ENCODE measurements around the gene EDEM2.
"Not testable (repeated sequence)": the region's sequence is repeated elsewhere in the genome, so short reads cannot be mapped to it uniquely, and the experiment has no call there.

EDEM2 gene

GRCh38 chr20:35077872-35078271 is 69.3 kb downstream of the EDEM2 start:
- DNase-seq (ENCODE audit: low spot score) = no peak
- H3K4me3 ChIP-seq (ENCODE audit: low read length in 2 of 2) = no peak overlapping the region
- no peak overlapping the region for H3K27ac ChIP-seq (replicated peaks; ENCODE audit: low read length)
- no peak overlapping the region for H2BK15ac ChIP-seq (ENCODE audit: low read length)
- no peak overlapping the region for H3K18ac ChIP-seq (ENCODE audit: low read length)
- H2BK5ac ChIP-seq (ENCODE audit: low read length) = no peak overlapping the region
- H3K79me1 ChIP-seq (ENCODE audit: low read depth, low read length) = no peaks in the 10 kb centered on the region
- H2AFZ ChIP-seq (ENCODE audit: low read length) = no peak overlapping the region
- no peak overlapping the region for H3K14ac ChIP-seq (ENCODE audit: low read length)
- no peak overlapping the region for H3K4me2 ChIP-seq (ENCODE audit: insufficient read depth, low read length, poor library complexity, severe bottlenecking)
- H3K36me3 ChIP-seq (replicated peaks in 1 of 2; ENCODE audit: control insufficient read depth in 2 of 2, insufficient read depth in 2 of 2, low read length in 2 of 2) = peaks cover 14 to 36% of the 10 kb centered on the region in 2 donors
- peaks cover 11 to 21% of the 10 kb centered on the region in 2 donors for H3K9me3 ChIP-seq (replicated peaks in 1 of 2; ENCODE audit: control insufficient read depth in 2 of 2, insufficient read depth in 1 of 2, low read depth in 1 of 2, low read length in 2 of 2)
- no peak overlapping the region for H4K8ac ChIP-seq (ENCODE audit: low read depth, low read length)
- no CpG with 5 or more reads among the region's 5 CpGs for WGBS, 2 donors (ENCODE audit: extremely low coverage in 2 of 2, insufficient read length in 2 of 2, insufficient replicate concordance in 1 of 2)
- no peak overlapping the region for H3K4ac ChIP-seq (ENCODE audit: low read length)
- no peaks in the 10 kb centered on the region for H3K4me1 ChIP-seq (ENCODE audit: control insufficient read depth in 2 of 2, insufficient read depth in 1 of 2, low read depth in 1 of 2, low read length in 2 of 2)
- no peak overlapping the region for H2BK120ac ChIP-seq (ENCODE audit: low read depth, low read length)
- H3K9ac ChIP-seq (ENCODE audit: low read depth, low read length, poor library complexity) = no peak overlapping the region
- no peak overlapping the region for H2AK5ac ChIP-seq (ENCODE audit: low read depth, low read length)
- no peak overlapping the region for H2BK12ac ChIP-seq (ENCODE audit: low read length)
- no peak overlapping the region for H3K23ac ChIP-seq (ENCODE audit: low read depth, low read length, poor library complexity)
- H4K91ac ChIP-seq (ENCODE audit: low read depth, low read length, poor library complexity) = no peak overlapping the region
- H3K27me3 ChIP-seq (ENCODE audit: control insufficient read depth in 3 of 3, insufficient read depth in 3 of 3, low read depth in 1 of 3, low read length in 3 of 3) = no peaks in the 10 kb centered on the region

- no peaks in the 10 kb centered on the region for H3K79me1 ChIP-seq (ENCODE audit: low read depth, low read length)
- no CpG with 5 or more reads among the region's 5 CpGs for WGBS, 2 donors (ENCODE audit: extremely low coverage in 2 of 2, insufficient read length in 2 of 2, insufficient replicate concordance in 1 of 2)
- H3K18ac ChIP-seq (ENCODE audit: low read length) = no peak overlapping the region
Observed at GRCh38 chr20:35077341-35077740, 69.8 kb downstream of the EDEM2 start.

GRCh38 chr20:35071436-35072153 is 75.5 kb downstream of the EDEM2 start:
- WGBS, 2 donors (ENCODE audit: extremely low coverage in 2 of 2, insufficient read length in 2 of 2, insufficient replicate concordance in 1 of 2) = no CpG with 5 or more reads among the region's 8 CpGs
- H3K9ac ChIP-seq (ENCODE audit: low read depth, low read length, poor library complexity) = not testable (repeated sequence)

More at GRCh38 chr20:35077341-35077740, 69.8 kb downstream of the EDEM2 start:
- Histone ChIP-seq H3K27me3 (ENCODE audit: control insufficient read depth in 3 of 3, insufficient read depth in 3 of 3, low read depth in 1 of 3, low read length in 3 of 3) (no peaks in the 10 kb centered on the region), H3K4ac (ENCODE audit: low read length) (no peak overlapping the region), H2BK5ac (ENCODE audit: low read length) (no peak overlapping the region), H2BK15ac (ENCODE audit: low read length) (no peak overlapping the region), H3K14ac (ENCODE audit: low read length) (no peak overlapping the region), H3K23ac (ENCODE audit: low read depth, low read length, poor library complexity) (no peak overlapping the region), H3K36me3 (replicated peaks in 1 of 2; ENCODE audit: control insufficient read depth in 2 of 2, insufficient read depth in 2 of 2, low read length in 2 of 2) (peaks cover 14 to 36% of the 10 kb centered on the region in 2 donors), H2AK5ac (ENCODE audit: low read depth, low read length) (no peak overlapping the region), H2BK12ac (ENCODE audit: low read length) (no peak overlapping the region), H4K91ac (ENCODE audit: low read depth, low read length, poor library complexity) (no peak overlapping the region), H3K27ac (replicated peaks; ENCODE audit: low read length) (no peak overlapping the region), H2AFZ (ENCODE audit: low read length) (no peak overlapping the region), H3K9ac (ENCODE audit: low read depth, low read length, poor library complexity) (no peak overlapping the region), H3K4me2 (ENCODE audit: insufficient read depth, low read length, poor library complexity, severe bottlenecking) (no peak overlapping the region), H4K8ac (ENCODE audit: low read depth, low read length) (no peak overlapping the region), H3K4me1 (ENCODE audit: control insufficient read depth in 2 of 2, insufficient read depth in 1 of 2, low read depth in 1 of 2, low read length in 2 of 2) (no peaks in the 10 kb centered on the region), H2BK120ac (ENCODE audit: low read depth, low read length) (no peak overlapping the region), H3K4me3 (ENCODE audit: low read length in 2 of 2) (no peak overlapping the region), H3K9me3 (replicated peaks in 1 of 2; ENCODE audit: control insufficient read depth in 2 of 2, insufficient read depth in 1 of 2, low read depth in 1 of 2, low read length in 2 of 2) (peaks cover 11 to 21% of the 10 kb centered on the region in 2 donors)
- no peak for DNase-seq (ENCODE audit: low spot score)

GRCh38 chr20:35066194-35066593 is 80.9 kb downstream of the EDEM2 start:
- peaks cover 3 to 62% of the 10 kb centered on the region in 2 donors for H3K36me3 ChIP-seq (replicated peaks in 1 of 2; ENCODE audit: control insufficient read depth in 2 of 2, insufficient read depth in 2 of 2, low read length in 2 of 2)
- no peak overlapping the region for H3K14ac ChIP-seq (ENCODE audit: low read length)
- H3K27me3 ChIP-seq (ENCODE audit: control insufficient read depth in 3 of 3, insufficient read depth in 3 of 3, low read depth in 1 of 3, low read length in 3 of 3) = no peaks in the 10 kb centered on the region
- no CpG with 5 or more reads among the region's 6 CpGs for WGBS, 2 donors (ENCODE audit: extremely low coverage in 2 of 2, insufficient read length in 2 of 2, insufficient replicate concordance in 1 of 2)
- no peak overlapping the region for H3K9ac ChIP-seq (ENCODE audit: low read depth, low read length, poor library complexity)
- no peak overlapping the region for H2BK12ac ChIP-seq (ENCODE audit: low read length)
- H3K79me1 ChIP-seq (ENCODE audit: low read depth, low read length) = no peaks in the 10 kb centered on the region
- DNase-seq (ENCODE audit: low spot score) = no peak
- H3K4me3 ChIP-seq (ENCODE audit: low read length in 2 of 2) = no peak overlapping the region
- no peak overlapping the region for H2AK5ac ChIP-seq (ENCODE audit: low read depth, low read length)
- no peaks in the 10 kb centered on the region for H3K9me3 ChIP-seq (replicated peaks in 1 of 2; ENCODE audit: control insufficient read depth in 2 of 2, insufficient read depth in 1 of 2, low read depth in 1 of 2, low read length in 2 of 2)
- no peak overlapping the region for H2BK5ac ChIP-seq (ENCODE audit: low read length)
- H3K18ac ChIP-seq (ENCODE audit: low read length) = no peak overlapping the region
- no peak overlapping the region for H3K4me2 ChIP-seq (ENCODE audit: insufficient read depth, low read length, poor library complexity, severe bottlenecking)
- H3K4me1 ChIP-seq (ENCODE audit: control insufficient read depth in 2 of 2, insufficient read depth in 1 of 2, low read depth in 1 of 2, low read length in 2 of 2) = peaks cover 2 to 4% of the 10 kb centered on the region in 2 donors
- H2AFZ ChIP-seq (ENCODE audit: low read length) = no peak overlapping the region
- H4K8ac ChIP-seq (ENCODE audit: low read depth, low read length) = no peak overlapping the region
- no peak overlapping the region for H4K91ac ChIP-seq (ENCODE audit: low read depth, low read length, poor library complexity)
- H2BK15ac ChIP-seq (ENCODE audit: low read length) = no peak overlapping the region
- no peak overlapping the region for H3K23ac ChIP-seq (ENCODE audit: low read depth, low read length, poor library complexity)
- H3K27ac ChIP-seq (replicated peaks; ENCODE audit: low read length) = no peak overlapping the region
- no peak overlapping the region for H3K4ac ChIP-seq (ENCODE audit: low read length)
- no peak overlapping the region for H2BK120ac ChIP-seq (ENCODE audit: low read depth, low read length)

More at GRCh38 chr20:35071436-35072153, 75.5 kb downstream of the EDEM2 start:
- not testable (repeated sequence) for H2AFZ ChIP-seq (ENCODE audit: low read length); H3K4me3 ChIP-seq (ENCODE audit: low read length in 2 of 2); H3K4me2 ChIP-seq (ENCODE audit: insufficient read depth, low read length, poor library complexity, severe bottlenecking); H3K27ac ChIP-seq (replicated peaks; ENCODE audit: low read length); H2BK120ac ChIP-seq (ENCODE audit: low read depth, low read length); H3K4ac ChIP-seq (ENCODE audit: low read length); H3K23ac ChIP-seq (ENCODE audit: low read depth, low read length, poor library complexity); H3K4me1 ChIP-seq (ENCODE audit: control insufficient read depth in 2 of 2, insufficient read depth in 1 of 2, low read depth in 1 of 2, low read length in 2 of 2); H3K27me3 ChIP-seq (ENCODE audit: control insufficient read depth in 3 of 3, insufficient read depth in 3 of 3, low read depth in 1 of 3, low read length in 3 of 3); H3K79me1 ChIP-seq (ENCODE audit: low read depth, low read length); H4K91ac ChIP-seq (ENCODE audit: low read depth, low read length, poor library complexity); H3K18ac ChIP-seq (ENCODE audit: low read length); H2BK15ac ChIP-seq (ENCODE audit: low read length); H4K8ac ChIP-seq (ENCODE audit: low read depth, low read length); H3K9me3 ChIP-seq (replicated peaks in 1 of 2; ENCODE audit: control insufficient read depth in 2 of 2, insufficient read depth in 1 of 2, low read depth in 1 of 2, low read length in 2 of 2); H2BK12ac ChIP-seq (ENCODE audit: low read length); H3K14ac ChIP-seq (ENCODE audit: low read length); H2AK5ac ChIP-seq (ENCODE audit: low read depth, low read length); H2BK5ac ChIP-seq (ENCODE audit: low read length); DNase-seq (ENCODE audit: low spot score)
- H3K36me3 ChIP-seq (replicated peaks in 1 of 2; ENCODE audit: control insufficient read depth in 2 of 2, insufficient read depth in 2 of 2, low read length in 2 of 2) = peaks cover 0 to 32% of the 10 kb centered on the region in 2 donors

Measured in neuronal stem cell (in vitro differentiated cells).